Stimulated activated CD8-positive, alpha-beta memory T cell treated with anti-CD3 and anti-CD28 coated beads, Interleukin-15, amount 100 ng/mL, for 24 hours (primary cell): Measurements from ENCODE around the gene DNER.
"Not testable (repeated sequence)": the region's sequence is repeated elsewhere in the genome, so short reads cannot be mapped to it uniquely, and the experiment has no call there.

Source experiments
- DNase-seq: peaks from one replicate; pipeline ENCODE4 v3.0.0-alpha.2; 2020; ENCODE audit warnings: low read depth

The DNER gene

GRCh38 chr2:229714080-229714735 lies at the start of gene DNER:
DNER (minus strand) TSS chr2:229714555; CDS start chr2:229714423, 132 bp downstream.
- DNase-seq, result no peak

DNA sequence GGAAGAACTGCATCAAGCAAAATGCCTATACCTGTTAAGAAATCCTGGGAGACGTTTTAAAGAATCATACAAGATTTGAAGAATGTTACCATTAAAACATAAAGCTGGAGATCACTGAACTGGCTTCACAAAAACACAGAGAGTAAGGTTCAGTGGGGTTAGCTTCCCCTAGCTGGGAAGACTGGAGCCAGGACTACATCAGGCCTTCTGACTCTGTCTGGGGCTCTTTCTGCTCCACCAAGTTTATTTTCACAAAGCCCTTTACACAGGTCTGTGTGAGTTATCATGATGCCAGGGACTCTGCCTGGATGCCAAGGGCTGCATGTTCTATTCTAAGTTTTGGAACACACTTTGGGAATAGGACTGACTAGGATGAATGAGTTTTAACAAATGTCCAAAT lies 47.3 kb upstream of the DNER start:
- no peak for DNase-seq

GRCh38 chr2:229757462-229757861 lies 43.1 kb upstream of the DNER start:
- not testable (repeated sequence) for DNase-seq

DNA sequence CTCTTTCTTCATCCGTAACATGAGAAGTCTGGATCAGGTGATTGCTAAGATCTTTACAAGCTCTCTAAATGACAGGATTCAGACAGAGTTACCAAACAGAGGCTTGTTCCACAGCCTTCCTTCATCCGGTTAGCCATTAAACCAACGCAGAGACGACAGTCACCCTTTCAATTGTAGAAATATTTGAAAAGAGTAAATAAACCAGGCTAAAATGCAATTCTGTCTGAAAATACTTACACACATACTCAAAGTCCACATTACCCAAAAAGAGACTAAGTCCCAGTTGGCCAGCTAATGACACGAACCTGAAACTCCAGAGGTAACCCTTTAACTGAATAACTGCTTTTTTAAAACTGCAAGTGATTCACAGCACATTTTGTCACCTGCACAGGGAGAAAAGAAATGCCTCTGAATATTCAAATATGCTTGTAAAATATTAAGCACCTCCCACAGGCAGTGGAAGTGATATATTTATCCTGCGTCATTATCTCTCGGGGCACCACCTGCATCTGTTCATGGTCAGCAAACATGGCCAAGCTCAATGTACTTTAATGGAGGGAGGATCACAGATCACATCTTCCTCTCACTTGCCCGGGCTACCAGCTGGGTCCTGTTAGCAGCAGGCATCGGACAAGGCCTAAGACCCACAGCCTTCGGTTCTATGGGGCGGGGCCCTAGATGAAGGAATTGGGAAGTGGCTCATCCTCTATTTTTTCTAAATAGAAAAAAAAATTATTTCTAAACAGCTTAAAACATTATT lies 38.8 kb upstream of the DNER start:
- DNase-seq, result no peak

DNA sequence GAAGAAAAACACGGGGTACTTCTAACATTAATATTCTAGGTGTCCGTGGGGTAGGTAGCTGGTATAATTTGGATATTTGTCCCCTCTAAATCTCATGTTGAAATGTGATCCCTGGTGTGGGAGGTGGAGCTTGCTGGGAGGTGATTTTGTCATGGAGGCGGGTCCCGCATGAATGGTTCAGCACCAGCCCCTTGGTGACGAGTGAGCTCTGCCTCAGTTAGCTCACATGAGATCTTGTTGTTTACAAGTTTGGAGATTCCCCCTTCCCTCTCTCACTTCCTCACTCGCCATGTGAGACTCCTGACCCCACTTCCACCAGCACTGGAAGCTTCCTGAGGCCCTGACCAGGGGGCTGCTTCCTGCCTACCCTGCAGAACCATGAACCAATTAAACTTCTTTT lies 35.4 kb upstream of the DNER start:
- no peak for DNase-seq

- no peak for DNase-seq
Measured at GRCh38 chr2:229748950-229749349, 34.6 kb upstream of the DNER start.

DNA sequence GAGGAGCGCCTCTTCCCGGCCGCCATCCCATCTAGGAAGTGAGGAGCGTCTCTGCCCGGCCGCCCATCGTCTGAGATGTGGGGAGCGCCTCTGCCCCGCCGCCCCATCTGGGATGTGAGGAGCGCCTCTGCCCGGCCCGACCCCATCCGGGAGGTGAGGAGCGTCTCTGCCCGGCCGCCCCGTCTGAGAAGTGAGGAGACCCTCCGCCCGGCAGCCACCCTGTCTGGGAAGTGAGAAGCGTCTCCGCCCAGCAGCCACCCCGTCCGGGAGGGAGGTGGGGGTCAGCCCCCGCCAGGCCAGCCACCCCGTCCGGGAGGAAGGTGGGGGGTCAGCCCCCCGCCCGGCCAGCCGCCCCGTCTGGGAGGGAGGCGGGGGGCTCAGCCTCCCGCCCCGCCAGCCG lies 28.3 kb upstream of the DNER start:
- not testable (repeated sequence) for DNase-seq

DNA sequence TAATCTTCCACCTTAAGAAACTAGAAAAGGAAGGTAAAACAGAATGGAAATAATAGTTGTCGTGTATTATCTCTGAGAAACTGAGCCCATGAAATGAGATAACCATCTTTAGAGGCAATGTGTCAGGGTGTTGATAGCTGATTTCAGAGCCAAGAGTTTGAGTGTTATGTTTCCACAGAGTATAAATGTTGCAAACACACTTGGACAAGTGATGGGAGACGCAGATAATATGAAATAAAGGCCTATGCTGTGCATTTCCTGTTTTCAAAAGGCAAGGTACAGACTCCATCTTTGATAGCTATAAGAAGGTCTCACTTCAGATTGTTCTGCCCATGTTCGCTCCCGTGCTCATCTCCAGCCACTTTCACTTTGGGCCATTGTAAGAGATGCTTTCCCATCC lies 25.9 kb upstream of the DNER start:
- no peak for DNase-seq

GRCh38 chr2:229738024-229738625 lies 23.8 kb upstream of the DNER start:
- no peak for DNase-seq

GRCh38 chr2:229734410-229734809 lies 20.1 kb upstream of the DNER start:
- no peak for DNase-seq

- DNase-seq, result no peak
Measured at GRCh38 chr2:229733611-229734245, 19.4 kb upstream of the DNER start.

- no peak for DNase-seq
Measured at GRCh38 chr2:229732897-229733296, 18.5 kb upstream of the DNER start.

GRCh38 chr2:229731916-229732315 lies 17.6 kb upstream of the DNER start:
- DNase-seq, result no peak

GRCh38 chr2:229731363-229731762 lies 17.0 kb upstream of the DNER start:
- no peak for DNase-seq

- no peak for DNase-seq
Measured at GRCh38 chr2:229728370-229728769, 14.0 kb upstream of the DNER start.

GRCh38 chr2:229726643-229727042 lies 12.3 kb upstream of the DNER start:
- no peak for DNase-seq

DNA sequence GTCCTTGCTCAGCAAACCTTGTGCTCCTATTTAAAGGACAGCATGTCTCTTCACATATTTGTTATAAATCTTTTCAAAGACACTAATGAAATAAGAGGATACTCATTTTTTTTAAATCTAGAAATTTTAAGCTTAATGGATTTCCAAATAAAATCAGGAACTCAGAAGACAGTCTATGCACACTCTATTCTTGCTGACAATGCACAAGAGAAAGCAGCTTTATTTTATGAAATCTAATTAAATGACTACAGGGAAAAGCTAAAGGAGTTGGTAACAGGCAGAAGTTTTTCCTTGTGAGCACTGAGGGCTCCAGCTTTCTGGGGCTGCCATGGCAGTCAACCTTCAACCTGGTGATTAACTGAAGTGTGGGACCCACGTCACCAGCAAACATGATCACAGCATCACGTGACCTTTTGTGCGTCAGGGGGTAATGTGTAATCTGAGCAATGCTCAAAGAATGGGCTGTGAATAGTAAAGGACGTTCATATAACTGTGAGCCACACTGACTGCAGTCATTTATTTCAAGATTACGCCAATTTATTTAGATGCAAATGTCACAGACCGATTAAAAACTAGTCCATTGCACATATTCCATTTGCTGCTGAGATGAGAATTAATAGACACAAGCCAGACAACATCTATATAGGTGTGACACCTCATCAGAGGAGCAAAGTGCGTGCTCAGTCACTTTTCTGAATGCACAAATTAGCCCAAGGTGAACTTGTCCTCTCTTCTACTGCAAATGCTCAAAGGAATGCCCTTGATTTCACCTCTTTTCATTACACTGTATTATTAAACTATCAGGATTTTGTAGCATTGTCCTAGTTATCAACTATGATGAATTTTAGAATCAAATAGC lies 11.6 kb upstream of the DNER start:
- DNase-seq, result no peak

GRCh38 chr2:229723192-229723591 lies 8.8 kb upstream of the DNER start:
- DNase-seq, result not testable (repeated sequence)

DNA sequence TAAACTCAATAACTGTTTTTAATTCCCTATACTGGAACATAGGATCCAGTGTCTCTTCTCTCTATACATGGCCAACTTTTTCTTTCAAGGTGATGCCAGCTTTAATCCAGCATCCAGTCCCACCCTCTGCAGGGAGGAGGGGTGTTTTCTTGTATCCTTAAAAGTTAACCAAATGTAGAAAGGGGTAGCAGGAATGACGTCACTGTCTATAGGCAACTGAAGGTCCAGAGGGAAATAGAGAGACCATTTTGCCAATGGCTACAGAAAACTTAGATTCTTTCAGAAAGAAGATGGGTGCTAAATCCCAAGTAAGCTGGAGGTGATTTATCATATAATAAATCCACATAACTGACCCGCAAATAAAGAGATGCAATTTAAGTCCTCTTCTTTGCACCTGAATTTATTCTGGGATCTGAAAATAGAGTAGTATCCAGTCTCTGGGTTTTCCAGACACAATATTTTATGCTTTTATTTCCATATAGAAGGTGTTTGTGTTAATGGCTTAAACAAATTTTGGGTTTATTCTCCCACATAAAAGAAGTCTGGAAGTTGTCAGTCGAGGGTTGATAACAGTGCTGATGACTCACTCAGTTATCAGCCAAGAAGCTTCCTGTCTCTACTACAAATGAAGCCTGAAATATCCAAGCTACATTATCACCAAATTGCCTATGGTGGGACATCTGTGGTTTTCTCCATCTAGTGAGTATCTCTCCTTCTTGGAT lies 5.7 kb upstream of the DNER start:
- DNase-seq, result no peak

DNA sequence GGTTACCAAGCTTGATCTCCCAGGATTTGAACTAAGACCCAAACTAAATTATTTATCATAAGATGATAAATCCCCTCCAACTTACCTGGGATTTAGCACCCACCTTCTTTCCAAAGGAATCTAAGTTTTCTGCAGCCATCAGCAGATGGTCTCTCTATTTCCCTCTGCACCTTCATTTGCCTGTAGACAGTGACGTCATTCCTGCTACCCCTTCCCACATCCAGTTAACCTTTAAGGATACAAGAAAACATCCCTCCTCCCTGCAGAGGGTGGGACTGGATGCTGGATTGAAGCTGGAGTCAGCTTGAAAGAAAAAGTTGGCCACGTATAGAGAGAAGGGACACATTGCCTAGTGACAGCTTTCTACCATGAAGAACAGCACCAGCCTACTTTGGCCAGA lies 3.7 kb upstream of the DNER start:
- DNase-seq, result no peak

DNA sequence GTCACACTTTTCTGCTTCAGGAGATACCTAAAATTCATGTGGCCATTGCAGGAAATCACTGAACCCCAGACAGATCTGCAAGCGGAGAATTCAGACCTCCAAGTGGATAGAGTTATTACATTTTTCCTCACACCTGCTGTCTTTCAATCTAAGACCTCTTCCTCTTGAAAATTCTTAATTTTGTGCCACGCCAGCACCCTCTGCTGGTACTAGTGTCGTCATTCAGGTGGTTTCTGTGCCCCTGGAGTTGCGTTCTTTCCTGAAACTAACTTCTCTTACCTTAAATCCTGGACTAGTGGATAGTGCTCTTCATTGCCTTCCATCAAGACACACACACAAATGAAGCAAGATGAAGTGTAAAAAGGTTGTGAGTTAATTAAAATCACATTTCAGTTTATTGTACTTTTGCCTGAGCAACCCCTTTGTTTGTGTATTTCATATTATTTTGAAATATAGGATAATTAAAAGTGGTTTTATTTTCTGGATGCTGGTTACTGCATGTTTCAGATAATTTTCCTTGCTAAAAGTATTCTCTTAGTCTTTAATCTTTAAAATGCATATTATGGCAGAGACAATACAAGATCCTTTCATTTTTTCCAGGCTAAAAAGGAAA lies 1.6 kb upstream of the DNER start:
- DNase-seq, result no peak
